ENCODE measurements around the gene SPTBN1.

The SPTBN1 gene

GRCh38 chr2:54557601-54558187 is 101.6 kb downstream of the SPTBN1 start:
- DNase-seq = peak; percentile 53 to 76 (median 69)

- peak; percentile 47 to 71 (median 66) for DNase-seq
Measured at GRCh38 chr2:54558188-54559005, 102.3 kb downstream of the SPTBN1 start.

GRCh38 chr2:54559006-54559445 is 102.9 kb downstream of the SPTBN1 start:
- DNase-seq = peak in 1 of 6 experiments; percentile 38

GRCh38 chr2:54559593-54560145 is 103.5 kb downstream of the SPTBN1 start:
- peak in 1 of 6 experiments; percentile 25 for DNase-seq

GRCh38 chr2:54560146-54560881 is 104.2 kb downstream of the SPTBN1 start:
- peak in 3 of 6 experiments; percentile 11 to 38 (median 20) for DNase-seq

GRCh38 chr2:54561010-54561409 is 104.9 kb downstream of the SPTBN1 start:
- no peak for DNase-seq

GRCh38 chr2:54564439-54564838 is 108.3 kb downstream of the SPTBN1 start:
- no peak for DNase-seq

- no peak for DNase-seq
Measured at GRCh38 chr2:54565551-54565950, 109.4 kb downstream of the SPTBN1 start.

- no peak for DNase-seq
Measured at GRCh38 chr2:54566896-54567295, 110.8 kb downstream of the SPTBN1 start.

- peak in 1 of 6 experiments; percentile 25 for DNase-seq
Measured at GRCh38 chr2:54568876-54569321, 112.8 kb downstream of the SPTBN1 start.

- peak in 2 of 6 experiments; percentile 24 to 25 for DNase-seq
Measured at GRCh38 chr2:54569745-54570301, 113.7 kb downstream of the SPTBN1 start.

GRCh38 chr2:54570321-54570855 is 114.3 kb downstream of the SPTBN1 start:
- DNase-seq = no peak

- peak; percentile 50 to 69 (median 61) for DNase-seq
Measured at GRCh38 chr2:54570925-54571694, 115.0 kb downstream of the SPTBN1 start.

GRCh38 chr2:54572262-54572635 is 116.1 kb downstream of the SPTBN1 start:
- DNase-seq = peak in 3 of 6 experiments; percentile 58 to 69 (median 59)

- peak in 4 of 6 experiments; percentile 30 to 47 (median 35) for DNase-seq
Measured at GRCh38 chr2:54572636-54573536, 116.8 kb downstream of the SPTBN1 start.

GRCh38 chr2:54573537-54573919 is 117.4 kb downstream of the SPTBN1 start:
- no peak for DNase-seq

- peak; percentile 51 to 87 (median 81) for DNase-seq
Measured at GRCh38 chr2:54574107-54574859, 118.2 kb downstream of the SPTBN1 start.

- peak in 2 of 6 experiments; percentile 51 to 55 for DNase-seq
Measured at GRCh38 chr2:54574860-54575247, 118.7 kb downstream of the SPTBN1 start.

GRCh38 chr2:54575379-54575888 is 119.3 kb downstream of the SPTBN1 start:
- no peak for DNase-seq

Data from stimulated activated naive CD4-positive, alpha-beta T cell (primary cell).